Psoas muscle (tissue), 8 donors: ENCODE results near the gene SLC25A48. TPM values are rescaled to one million over a fixed set of nuclear protein-coding genes. Genes with fewer than 3 reads are reported as not detected.

Experiments used
- ATAC-seq, 4 donors: fragments of 200-7000 bp; cut with Tn5 transposase; one replicate each; pipeline ENCODE4 v1.9.1; 2020; ENCODE audit warnings: moderate library complexity in 3 of 4, mild to moderate bottlenecking in 2 of 4
- DNase-seq, 2 donors: peaks; one replicate each; pipeline ENCODE4 v3.0.0-alpha.2; 2020
- H3K27ac ChIP-seq: fragments of 200-600 bp; one replicate; pipeline ENCODE4 v1.8.0; 2022
- H3K27me3 ChIP-seq, 3 donors: fragments of 200-600 bp in 1 of 3; one replicate each; pipeline versions ENCODE4 v1.6.1 to v1.8.0; 2013 to 2022; ENCODE audit warnings: low read length in 2 of 3, mild to moderate bottlenecking in 2 of 3, moderate library complexity in 1 of 3; ENCODE audit not compliant: insufficient read depth in 3 of 3
- H3K36me3 ChIP-seq, 2 donors: fragments of 200-600 bp in 1 of 2; one replicate each; pipeline versions ENCODE4 v1.6.1 to v1.8.0; 2013 to 2022; ENCODE audit warnings: low read depth in 1 of 2, mild to moderate bottlenecking in 1 of 2, moderate library complexity in 1 of 2; ENCODE audit not compliant: insufficient read depth in 1 of 2
- H3K4me1 ChIP-seq: fragments of 200-600 bp; one replicate; pipeline ENCODE4 v1.8.0; 2022
- H3K4me3 ChIP-seq: fragments of 200-600 bp; one replicate; pipeline ENCODE4 v1.8.0; 2022; ENCODE audit warnings: mild to moderate bottlenecking
- H3K9me3 ChIP-seq: fragments of 200-600 bp; one replicate; pipeline ENCODE4 v1.8.0; 2022
- WGBS, 3 donors: extraction: QIAGEN DNeasy Blood & Tissue Kit; methylation state at CpG; one replicate each; pipeline versions ENCODE4 v1.1.6 to v1.1.7; 2013; 5-methylcytosine and 5-hydroxymethylcytosine counted together
- intact Hi-C, 2 donors: fragments of 100-400 bp; cut with DNase I; formaldehyde crosslinking; loops; one replicate each; pipeline versions ENCODE4 v1.11.0 to v1.14.2; 2022
- polyA plus RNA-seq, 3 donors: library from polyadenylated mRNA; stranded (reverse); fragments of 200-250 nt; gene quantifications; one replicate each; pipeline ENCODE4 v1.2.3, GENCODE V29; 2013
- total RNA-seq, 4 donors: library from RNA; stranded (reverse); fragmentation: NEBNext Ultra II Directional in 2 of 4; extraction: Animal tissue kit (Norgen Biotek cat#: 25700) in 2 of 4; gene quantifications; one replicate each; pipeline versions ENCODE4 v1.2.1 to v1.2.4, GENCODE V29; 2021 to 2023
- TF ChIP-seq, protein P1 (sequence below): fragments of 200-600 bp; IDR thresholded peaks from one replicate; pipeline ENCODE4 v1.8.0; 2022; ENCODE audit warnings: antibody characterized with exemption
- donor health status: healthy with polysubstance abuse.
- donor health status: DM: no; HTN: no; CAD: no; lungs with moderate emphysema.
- donor health status: Bipolar disorder and iron deficiency.
- donor health status: healthy.
- donor health status: DM: yes; HTN: yes; CAD: no.
- donor health status: DM: no; HTN: no; CAD: no.
- donor health status: DM: no; HTN: no; CAD: no.
- donor health status: DM: yes; HTN: yes; CAD: no.

The SLC25A48 gene
- total and polyA plus RNA-seq, 7 donors, result 1.7 to 9.6 (median 5.6) TPM; not detected in 1

DNA sequence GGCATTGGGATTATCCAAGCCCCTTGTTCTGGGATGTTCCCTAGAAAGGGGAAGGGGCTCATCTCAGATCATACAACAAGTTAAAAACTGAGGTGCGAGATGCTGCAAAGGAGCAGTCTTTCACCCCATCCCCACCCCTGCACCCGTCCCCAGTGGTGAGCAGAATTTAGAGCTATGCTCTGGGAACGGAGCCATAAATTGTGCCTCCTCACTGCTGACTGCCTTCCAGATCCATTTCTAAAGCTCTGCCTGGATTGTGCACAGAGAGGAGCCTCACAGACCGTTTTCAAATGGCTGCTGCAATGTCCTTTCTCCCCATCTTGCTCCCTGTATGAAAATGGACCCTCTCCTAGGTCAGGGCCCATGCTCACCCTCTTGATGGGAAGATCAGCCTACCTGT is 8.3 kb downstream of the SLC25A48 start:
- no peaks in the 10 kb centered on the region for H3K27me3 ChIP-seq
- peak in 1 of 4 donors; percentile 37 for ATAC-seq

DNA sequence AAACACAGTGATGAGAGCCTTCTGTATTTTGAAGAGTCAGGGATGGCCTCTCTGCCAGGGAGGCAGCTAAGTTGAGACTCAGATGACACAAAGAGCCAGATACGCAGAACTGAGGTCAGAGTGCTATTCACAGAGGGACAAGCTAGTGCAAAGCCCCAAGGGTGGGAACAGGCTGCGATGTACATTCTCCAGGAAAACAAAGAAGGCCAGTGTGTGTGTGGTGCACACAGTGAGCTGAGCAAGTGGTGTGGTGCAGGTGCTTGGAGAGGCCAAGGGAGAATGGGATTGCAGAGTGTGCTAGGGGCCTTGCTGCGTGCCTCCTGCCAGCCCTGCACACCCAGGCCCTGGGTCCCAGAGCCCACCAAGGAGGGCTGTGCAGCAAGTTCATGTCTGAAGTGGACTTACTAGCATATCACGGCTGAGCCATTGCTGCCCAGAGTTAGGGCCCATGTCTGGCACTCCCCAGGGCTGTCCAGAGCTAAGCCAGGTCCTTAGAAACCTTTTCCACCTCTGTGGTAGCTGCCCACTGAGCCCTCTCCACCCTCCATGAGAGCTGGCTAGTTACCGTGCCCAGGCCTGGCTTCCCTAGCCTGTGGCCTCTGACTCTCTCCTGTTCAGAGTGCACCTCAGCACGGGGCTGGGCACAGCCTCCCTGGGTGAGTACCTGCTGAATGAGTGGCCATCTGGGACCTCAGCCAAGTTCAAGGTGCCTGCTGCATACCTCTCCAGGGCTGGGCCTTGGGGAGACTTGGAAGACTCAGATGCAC is 9.3 kb downstream of the SLC25A48 start:
- 73 to 79% (median 78%) methylated on average over 6 of the region's 6 CpGs for WGBS, 3 donors
- H3K36me3 ChIP-seq, result no peaks in the 10 kb centered on the region
- H3K9me3 ChIP-seq, result no peaks in the 10 kb centered on the region
- no peak overlapping the region for H3K27ac ChIP-seq
- TF ChIP-seq, protein P1, sequence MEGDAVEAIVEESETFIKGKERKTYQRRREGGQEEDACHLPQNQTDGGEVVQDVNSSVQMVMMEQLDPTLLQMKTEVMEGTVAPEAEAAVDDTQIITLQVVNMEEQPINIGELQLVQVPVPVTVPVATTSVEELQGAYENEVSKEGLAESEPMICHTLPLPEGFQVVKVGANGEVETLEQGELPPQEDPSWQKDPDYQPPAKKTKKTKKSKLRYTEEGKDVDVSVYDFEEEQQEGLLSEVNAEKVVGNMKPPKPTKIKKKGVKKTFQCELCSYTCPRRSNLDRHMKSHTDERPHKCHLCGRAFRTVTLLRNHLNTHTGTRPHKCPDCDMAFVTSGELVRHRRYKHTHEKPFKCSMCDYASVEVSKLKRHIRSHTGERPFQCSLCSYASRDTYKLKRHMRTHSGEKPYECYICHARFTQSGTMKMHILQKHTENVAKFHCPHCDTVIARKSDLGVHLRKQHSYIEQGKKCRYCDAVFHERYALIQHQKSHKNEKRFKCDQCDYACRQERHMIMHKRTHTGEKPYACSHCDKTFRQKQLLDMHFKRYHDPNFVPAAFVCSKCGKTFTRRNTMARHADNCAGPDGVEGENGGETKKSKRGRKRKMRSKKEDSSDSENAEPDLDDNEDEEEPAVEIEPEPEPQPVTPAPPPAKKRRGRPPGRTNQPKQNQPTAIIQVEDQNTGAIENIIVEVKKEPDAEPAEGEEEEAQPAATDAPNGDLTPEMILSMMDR, result no peak
- H3K27me3 ChIP-seq, result no peaks in the 10 kb centered on the region
- no peaks in the 10 kb centered on the region for H3K4me1 ChIP-seq
- H3K4me3 ChIP-seq, result no peak overlapping the region
- ATAC-seq (peak in 2 of 4 donors; percentile 36 to 74), DNase-seq (no peak)
- intact Hi-C loops, result no loop called here

More for the DNA sequence above, 8.3 kb downstream of the SLC25A48 start:
- Histone ChIP-seq H3K9me3 (no peaks in the 10 kb centered on the region), H3K4me1 (no peaks in the 10 kb centered on the region), H3K4me3 (no peak overlapping the region), H3K36me3 (no peaks in the 10 kb centered on the region), H3K27ac (no peak overlapping the region)
- TF ChIP-seq, protein P1, result no peak
- DNase-seq, result no peak
- intact Hi-C loops, result no loop called here
- WGBS, 3 donors, result 39 to 52% (median 42%) methylated on average over 4 of the region's 4 CpGs

DNA sequence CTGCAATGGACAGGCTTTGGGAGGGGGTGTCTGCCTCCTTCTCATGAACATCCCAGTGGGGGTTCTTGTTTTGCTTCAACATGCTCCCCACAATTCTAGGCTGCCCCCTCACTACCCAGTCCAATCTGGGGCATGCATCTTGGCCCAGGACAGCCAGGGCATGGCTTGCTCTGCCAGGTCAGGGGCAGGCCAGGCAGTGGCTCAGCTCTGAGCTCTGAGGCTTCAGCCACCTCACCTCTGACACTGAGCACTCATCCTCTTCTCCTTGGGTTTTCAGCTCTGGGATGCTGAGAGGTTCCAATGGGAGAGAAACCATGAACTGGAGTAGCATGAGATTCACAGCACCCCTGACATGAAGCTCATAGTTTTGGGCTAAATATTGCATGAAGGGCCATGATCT is 11.8 kb downstream of the SLC25A48 start:
- intact Hi-C loops, result no loop called here
- ATAC-seq, result no peak
- TF ChIP-seq, protein P1, result no peak

DNA sequence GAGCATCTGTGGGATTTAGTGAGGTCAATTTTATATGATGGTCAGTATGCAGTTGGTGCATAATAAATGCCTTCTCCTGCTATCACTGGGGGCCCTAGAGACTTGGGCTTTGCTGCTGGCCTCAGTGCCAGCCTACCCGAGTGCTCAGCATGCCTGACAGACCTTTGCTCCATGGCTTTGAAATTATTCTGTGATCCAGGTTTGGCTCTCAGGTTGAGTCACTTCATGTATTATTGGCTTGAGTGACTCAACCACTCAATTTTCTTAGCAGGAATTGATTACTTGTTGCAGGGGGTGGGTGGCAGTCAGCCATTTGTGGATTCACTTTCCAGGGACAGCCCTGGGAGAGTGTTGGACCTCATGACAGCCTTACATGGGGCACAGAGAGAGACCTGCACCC is 13.5 kb downstream of the SLC25A48 start:
- no peak for ATAC-seq
- intact Hi-C loops, result no loop called here
- Histone ChIP-seq H3K27me3 (no peaks in the 10 kb centered on the region), H3K9me3 (no peaks in the 10 kb centered on the region), H3K36me3 (no peaks in the 10 kb centered on the region), H3K4me1 (no peaks in the 10 kb centered on the region), H3K4me3 (no peak overlapping the region), H3K27ac (no peak overlapping the region)
- 70 to 81% (median 80%) methylated on average over 1 of the region's 1 CpG for whole genome bisulfite sequencing, 3 donors
- DNase-seq, result no peak
- TF ChIP-seq, protein P1, result no peak

More for the DNA sequence above, 11.8 kb downstream of the SLC25A48 start:
- H3K36me3 ChIP-seq, result no peaks in the 10 kb centered on the region
- H3K27me3 ChIP-seq, result no peaks in the 10 kb centered on the region
- H3K4me3 ChIP-seq, result no peak overlapping the region
- H3K4me1 ChIP-seq, result no peaks in the 10 kb centered on the region
- no peak overlapping the region for H3K27ac ChIP-seq
- no peaks in the 10 kb centered on the region for H3K9me3 ChIP-seq
- DNase-seq, result no peak

DNA sequence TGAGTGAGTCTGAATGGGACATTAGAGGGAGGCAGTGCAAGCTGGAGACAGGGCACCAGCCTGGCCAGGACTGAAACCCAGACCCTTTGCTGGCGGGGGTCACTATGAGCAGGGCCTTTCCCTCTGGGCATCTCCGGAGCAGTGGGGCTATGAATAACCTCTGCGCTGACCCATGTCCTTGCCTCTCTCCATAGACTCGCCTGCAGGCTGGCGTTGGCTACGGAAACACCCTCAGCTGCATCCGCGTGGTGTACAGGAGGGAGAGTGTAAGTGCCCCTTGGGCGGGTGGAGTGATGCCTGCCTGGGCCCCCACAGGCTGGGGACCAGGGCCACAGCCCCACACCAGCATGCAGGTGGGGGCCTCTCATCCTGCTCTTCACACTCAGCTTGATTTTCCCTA is 15.8 kb downstream of the SLC25A48 start:
- Histone ChIP-seq H3K4me3 (no peak overlapping the region), H3K27me3 (no peaks in the 10 kb centered on the region), H3K36me3 (no peaks in the 10 kb centered on the region), H3K27ac (no peak overlapping the region), H3K9me3 (no peaks in the 10 kb centered on the region), H3K4me1 (no peaks in the 10 kb centered on the region)
- TF ChIP-seq, protein P1, result no peak
- WGBS, 3 donors, result 95 to 98% (median 96%) methylated on average over 9 of the region's 9 CpGs
- ATAC-seq, result no peak
- DNase-seq, result no peak
- intact Hi-C loops, result no loop called here
